HG03097 (cell line): ENCODE measurements around the gene HEMK1.

ENCODE experiments used
- ATAC-seq: cut with Tn5 transposase; IDR thresholded peaks from one replicate; pipeline ENCODE4 v1.9.1; 2021; ENCODE audit not compliant: unreplicated experiment, low FRiP score

Gene HEMK1

DNA sequence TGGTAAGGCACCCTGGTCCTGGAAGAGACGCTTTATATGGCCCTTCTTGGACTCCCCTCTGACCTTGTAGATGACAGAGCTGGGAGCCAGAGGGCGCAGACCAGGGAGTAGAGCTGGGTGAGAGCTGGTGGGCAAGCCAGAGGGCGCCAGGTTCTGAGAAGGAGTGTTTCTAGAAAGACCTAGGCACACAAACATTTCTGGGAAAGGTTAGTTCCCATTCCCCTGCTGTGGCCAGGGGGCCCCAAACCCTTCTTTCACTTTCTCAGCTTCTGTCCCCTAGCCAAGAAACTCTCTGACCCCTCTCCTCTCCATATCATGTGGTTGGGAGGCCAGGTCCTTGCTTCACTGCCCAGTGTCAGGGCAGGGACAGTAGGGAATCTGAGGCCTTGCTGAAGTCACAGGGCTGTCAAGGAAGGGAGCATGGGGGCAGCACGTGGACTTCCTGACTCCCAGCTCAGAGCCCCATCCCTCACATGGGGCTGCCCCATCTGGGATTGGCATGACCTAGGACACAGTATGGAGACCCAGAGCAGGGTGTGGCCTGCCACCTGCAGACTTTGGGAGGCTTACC, 3.6 kb downstream of the HEMK1 start:
- ATAC-seq: no peak

DNA sequence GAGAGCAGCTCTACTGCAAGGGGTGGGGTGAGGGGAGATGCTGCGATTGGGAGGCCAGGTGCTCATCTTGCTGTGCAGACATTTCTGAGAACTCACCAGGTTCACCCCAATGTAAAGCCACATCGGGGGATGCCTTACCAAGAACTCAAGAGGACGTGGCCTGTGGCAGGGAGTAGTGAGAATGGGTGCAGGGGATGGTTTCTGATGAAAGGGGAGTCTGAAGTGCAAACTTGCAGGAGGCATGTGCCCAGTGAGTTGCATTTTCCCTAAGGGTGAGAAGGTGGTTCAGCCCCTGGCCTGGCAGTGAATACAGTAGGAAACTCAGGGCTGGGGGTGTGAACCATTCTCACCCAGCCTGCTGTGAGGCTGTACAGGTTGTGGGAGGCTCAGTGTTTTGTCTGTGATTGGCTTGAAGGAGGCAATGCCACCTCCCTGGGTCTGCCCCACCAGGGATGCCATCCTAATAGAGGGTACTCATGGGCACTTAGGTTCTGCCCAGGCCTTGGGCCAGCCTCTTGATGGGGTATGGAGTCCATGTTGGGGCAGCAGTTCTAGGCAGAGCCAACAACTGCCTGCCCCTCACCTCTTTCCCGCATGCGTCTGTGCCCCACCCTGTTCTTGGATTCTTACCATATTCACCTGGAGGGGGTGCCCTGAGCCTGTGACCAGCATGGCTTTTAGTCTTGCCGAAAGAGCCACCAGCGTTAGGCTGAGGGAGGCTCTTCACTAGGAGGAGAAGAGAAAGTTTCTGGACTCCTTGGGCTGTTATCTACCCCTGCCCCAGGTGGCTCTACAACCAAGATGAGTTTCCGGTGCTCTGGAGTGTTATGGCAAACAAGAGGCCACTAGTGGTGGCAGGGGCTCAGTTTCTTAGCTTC, 4.5 kb downstream of the HEMK1 start:
- no peak for ATAC-seq

DNA sequence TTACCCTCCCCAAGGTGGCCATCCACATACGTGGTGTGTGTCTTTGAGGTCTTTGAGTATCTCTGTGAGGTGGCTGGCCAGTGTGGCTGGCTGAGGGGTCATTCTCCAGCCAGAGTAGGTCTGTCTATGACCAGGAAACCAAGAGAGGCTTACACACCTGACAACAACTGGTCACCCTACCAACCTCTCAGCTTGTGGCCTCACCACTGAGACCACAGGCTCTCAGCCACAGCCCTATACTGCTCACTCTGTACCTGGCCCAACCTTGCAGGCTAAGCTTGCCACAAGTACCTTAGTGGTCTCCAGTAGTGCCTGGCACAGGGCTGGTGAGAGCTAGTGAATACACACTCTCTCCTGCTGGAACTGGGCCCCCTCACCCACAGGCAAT, 5.1 kb downstream of the HEMK1 start:
- ATAC-seq: no peak

DNA sequence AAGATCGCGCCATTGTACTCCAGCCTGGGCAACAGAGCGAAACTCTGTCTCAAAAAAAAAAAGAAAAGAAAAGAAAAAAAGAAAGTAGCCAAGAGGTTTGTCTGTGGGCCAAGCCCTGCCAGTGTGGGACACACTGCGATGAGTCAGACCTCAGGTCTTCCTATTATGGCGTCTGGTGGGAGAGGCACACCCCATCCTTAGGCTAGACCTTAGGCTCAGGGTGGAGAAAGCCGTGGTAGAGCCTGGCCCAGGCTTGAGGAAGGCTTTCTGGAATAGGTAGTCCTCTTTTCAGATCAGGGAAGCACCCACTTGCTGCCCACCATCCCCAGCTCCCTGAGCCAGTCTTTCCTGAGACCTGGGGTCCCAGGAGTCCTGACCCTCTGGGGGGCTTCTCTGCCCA, 6.0 kb downstream of the HEMK1 start:
- no peak for ATAC-seq

DNA sequence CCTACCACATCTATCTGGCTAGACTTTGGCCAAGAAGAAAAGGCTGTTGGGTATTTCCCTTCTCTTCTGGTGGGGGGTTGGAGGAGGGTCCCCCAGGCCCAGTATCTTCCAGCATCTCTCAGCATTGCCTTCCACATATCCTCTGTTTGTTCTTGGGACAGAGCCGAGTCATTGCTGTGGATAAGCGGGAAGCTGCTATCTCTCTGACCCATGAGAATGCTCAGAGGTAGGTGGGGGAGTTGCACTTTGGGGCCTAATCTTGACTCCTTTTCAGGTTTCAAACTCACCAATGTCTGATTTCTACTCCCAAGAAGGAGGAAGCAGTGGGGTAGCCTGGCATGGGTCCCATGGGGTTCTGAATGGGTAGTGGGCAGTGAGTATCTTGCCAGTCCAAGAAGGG, 8.0 kb downstream of the HEMK1 start:
- ATAC-seq: no peak

DNA sequence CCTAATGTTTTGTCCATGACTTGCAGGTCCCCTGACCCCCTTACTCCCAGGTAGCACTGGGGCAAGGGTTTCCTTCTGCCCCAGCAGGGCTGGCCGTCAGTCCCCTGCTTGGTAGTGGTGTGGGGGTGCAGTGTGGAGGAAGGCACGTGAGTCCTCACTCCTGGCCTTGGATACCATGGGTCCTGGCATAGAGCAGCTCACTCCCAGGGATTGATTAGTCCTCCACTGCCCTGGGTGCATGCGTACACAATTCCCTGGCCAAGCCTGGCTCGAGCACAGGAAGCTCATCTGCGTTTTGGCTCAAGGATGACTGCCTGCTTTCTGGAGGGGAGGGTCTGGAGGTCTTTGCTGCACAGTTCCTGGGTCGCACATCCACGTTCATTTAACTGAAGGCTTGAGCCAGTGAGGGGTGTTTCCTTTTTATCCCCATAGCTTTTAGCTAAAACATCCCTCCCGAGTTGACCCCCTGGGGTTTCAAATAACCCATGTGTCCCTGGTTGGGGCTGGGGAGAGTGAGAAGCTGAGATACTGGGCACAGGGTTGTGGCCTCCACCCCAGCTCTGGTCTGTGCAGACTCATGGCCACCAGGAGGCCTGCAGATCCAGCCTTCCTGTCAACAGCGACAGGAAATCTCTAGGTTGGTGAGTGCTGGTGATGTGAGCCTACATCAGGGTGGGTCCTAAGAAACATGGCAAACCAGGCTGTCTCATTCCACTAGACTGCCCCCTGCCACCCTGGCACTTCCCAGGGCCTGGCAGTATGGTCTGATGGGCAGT, 11.5 kb downstream of the HEMK1 start:
- no peak for ATAC-seq

DNA sequence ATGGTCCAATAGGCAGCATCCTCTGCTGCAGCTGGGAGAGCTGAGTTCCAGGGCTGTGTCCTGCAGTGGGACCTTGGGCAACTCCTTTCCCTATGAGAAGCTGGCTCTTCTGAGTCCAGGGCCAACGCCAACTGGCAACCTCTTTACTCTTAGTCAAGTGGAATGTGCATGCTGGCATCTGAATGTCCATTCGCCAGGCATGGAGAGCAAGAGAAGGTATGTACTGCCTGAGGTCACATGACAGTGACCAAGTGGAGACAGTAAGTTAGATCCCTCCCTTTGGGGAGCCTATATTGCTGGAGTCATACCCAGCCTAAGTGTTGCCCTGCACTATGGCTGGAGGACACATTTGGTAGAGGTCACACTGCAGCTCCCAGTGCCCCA, 12.1 kb downstream of the HEMK1 start:
- ATAC-seq: no peak

DNA sequence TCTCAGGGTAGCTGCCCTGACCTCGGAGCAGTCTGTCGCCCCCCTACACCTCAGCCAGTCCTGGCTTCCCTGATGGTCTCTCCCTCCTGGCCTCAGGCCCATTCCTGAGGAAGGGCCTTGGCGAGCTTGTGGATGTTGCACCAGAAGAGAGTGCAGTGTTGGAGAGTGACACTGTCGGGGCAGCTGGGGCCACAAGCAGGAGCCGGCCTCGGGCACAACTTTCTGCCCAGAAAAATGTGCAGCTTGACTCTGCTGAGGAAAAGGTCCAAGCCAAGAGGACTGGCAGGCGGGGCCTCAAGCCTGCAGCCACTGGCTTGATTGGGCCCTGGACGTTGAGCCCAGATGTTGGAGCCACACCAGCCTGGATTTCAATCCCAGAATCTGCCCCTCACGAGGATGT, 12.8 kb downstream of the HEMK1 start:
- no peak for ATAC-seq

DNA sequence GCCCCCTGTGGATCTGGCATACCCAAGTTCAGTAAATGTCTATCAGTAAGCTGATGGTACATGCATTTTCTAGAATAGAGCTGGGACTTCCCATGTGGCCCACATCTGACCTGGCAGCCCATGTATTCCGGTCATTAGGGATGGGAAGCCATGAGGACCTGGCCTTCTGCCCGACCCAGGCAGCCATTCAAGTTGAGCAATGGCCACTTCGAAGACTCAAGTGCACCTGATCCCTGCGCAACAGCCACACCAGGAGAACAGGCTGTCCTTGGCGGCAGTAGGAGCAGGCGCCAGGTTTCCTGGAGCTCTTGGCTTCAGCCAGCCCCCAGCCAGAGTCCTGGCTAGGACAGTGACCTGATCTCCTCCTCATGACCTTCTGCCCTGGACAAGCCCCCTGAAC, 14.6 kb downstream of the HEMK1 start:
- no peak for ATAC-seq

DNA sequence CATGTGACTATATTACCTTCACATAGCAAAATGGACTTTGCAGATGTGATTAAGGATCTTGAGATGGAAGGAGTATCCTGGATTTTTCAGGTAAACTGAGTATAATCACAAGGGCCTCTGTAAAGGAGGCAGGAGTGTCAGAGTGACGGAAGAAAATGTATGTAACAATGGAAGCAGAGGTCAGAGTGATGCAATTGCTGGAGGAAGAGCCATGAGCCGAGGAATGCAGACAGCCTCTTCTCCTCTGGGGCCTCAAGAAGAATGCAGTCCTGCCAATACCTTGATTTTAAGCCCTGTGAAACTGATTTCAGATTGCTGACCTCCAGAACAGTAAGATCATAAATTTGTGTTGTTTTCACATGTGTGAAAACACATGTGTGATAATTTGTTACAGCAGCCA, 15.1 kb downstream of the HEMK1 start:
- ATAC-seq: no peak

DNA sequence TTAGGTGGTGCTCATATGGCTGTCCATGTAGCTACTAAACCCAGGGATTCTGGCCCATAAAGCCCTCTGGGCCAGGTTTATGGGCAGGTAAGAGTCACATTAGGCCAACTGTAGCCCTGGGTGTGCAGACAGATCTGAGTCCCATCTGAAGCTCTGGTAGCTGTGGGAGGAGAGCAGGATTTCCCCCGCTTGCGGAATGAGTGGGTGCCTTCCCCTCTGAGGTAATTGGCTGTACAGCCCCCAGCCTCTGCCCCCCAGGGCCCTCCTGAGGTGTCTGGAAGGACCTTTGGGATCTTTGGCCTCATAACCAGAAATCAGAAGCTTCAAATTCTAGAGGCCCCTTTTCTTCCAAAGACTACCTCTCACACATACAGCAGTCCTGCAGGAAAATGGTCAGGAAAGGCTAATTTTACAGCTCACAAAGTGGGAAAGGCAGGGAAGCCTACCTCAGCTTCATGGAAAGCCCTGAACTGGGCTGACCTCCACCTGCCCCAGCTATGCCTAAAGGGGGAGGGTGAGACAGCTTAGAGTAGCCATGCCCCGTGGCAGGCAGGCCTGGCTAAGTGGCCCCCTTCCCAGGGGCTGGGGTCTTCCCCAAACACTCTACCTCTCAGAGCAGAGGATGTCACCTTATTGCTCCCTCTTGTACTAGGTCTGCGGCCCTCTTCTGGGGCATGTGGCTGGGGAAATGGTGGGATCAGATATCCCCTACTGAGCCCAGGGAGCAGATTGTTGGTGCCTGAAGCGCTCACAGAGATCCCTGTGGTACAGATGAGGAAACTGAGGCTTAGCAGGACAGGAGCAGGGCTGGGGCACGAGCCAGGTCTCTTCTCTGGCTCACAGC, 16.8 kb downstream of the HEMK1 start:
- ATAC-seq: no peak

DNA sequence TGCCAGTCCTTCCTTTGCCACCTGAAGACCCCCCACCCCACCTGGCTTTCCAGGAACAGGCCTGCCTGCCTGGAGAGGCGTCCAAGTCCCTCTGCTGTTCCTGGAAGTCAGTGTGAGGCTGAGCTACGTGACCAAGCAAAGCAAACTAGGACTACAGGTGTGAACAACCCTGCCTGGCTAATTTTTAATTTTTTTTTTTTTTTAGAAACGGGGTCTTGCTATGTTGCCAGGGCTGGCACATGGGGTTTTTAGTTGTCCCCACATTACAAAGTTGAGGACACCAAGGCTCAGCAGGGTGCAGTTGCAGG, 17.4 kb downstream of the HEMK1 start:
- no peak for ATAC-seq

DNA sequence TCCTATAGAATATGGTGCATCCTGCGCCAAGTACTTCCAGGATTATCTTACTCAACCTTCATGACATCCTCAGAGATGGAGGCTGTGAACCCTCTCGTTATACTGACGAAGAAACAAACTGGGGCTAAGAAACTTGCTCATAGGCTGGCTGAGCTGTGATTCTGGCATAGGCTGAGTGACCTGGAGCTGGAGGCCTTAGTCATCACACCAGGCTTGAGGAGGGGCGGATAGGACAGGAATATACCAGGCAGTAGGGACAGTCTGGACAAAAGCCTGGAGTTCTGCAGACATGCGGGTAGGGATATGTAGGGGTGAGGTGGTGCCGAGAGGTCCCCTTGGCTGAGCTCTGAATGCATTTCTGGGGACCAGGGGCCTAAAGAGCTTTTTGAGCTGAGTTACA, 18.1 kb downstream of the HEMK1 start:
- no peak for ATAC-seq

DNA sequence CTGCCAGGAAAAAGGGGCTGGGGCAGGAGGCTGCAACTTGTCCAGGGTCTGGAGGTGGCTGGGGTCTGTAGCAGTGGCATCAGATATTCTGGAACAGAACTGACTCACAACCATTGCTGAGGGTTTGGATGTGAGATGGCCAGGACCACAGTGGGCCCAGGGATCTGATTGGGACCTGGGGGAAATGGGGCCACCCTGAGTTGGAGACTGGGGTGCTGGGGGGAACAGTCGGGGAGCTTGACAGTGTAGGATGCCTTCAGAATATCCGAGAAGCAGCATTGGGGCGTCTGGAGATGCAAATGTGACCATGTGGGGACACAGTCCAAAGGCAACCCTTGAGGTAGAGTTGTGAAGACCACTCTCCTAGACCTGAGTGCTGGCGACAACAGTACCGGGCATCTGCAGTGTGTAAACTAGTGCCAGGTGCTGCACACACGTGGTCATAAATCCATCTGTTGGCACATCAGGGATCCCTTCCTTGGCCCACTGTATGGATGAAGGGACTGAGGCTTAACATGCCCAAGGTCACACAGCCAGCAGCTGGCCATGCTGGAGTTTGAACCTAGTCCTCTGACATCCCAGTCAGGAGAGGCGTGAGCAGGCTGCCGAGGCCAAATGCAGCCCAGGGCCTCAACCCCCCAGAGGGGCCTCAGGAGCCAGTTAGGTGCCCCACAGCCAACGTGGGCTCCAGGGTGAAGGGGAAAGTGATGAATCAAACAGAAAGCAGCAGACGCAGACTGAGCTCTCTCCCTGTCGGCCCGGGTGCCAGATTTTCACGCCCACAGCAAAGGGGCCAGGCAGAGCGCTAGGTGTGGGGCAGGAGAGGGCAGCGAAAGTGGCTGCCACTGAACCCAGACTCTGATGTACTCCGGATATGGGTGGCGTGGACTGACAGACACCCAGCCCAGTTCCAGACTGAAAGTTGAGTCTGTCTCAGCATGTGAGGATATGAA, 18.8 kb downstream of the HEMK1 start:
- ATAC-seq: no peak

DNA sequence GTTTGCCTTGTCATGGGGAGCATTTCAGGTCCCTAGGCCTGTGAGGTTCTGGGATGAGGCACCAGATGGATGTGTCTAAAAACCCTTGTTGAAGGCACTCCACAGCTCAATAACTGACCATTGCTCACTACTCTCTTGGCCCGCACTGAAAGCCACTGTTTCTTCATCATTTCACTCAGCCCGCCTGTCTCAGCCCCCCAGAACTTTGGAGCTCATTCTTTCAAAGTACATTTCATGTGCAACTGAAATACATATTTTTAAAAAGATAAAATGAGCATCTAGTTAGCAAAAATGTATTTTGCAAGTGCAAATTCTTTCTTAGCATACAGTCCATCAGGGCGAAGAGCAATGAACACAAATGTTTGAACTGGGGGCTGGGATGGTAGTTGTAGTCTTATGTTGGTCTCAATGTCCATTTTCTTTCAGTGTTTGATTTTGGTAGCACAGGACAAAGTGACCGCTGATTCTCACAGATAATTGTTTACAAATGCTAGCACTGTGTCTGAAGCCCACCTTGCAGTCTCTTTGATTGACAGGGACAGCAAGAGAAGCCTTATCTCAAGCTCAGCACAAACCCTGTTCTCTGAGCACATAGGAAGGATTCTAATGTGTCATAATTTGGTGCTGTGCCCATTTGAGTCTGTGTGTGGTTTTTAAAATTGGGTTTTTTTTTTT, 19.6 kb downstream of the HEMK1 start:
- ATAC-seq: no peak

DNA sequence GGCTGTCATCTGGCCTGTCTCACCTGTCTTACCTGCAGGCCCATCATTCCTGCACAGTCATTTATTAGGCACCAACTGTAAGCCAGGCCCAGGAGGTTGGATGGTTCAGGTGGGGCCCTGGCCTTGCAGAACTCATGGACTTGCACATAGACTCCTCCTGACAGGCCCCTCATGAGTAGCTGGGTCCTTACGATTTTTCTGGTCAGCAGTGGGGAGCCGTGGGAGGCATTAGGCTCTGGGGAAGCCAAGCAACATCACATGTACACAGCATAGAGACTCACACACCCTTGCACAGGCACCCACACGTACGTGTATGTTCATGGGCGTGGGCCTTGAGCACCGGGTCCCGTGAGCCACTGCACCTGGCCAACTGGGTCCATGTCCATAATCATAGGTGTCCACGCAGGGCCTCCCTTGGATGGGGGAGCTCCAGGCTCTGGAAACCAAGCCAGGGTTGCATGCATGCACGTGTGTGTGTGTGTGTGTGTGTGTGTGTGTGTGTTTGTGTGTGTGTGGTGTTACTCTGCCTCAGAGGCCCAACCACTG, 21.9 kb downstream of the HEMK1 start:
- no peak for ATAC-seq

DNA sequence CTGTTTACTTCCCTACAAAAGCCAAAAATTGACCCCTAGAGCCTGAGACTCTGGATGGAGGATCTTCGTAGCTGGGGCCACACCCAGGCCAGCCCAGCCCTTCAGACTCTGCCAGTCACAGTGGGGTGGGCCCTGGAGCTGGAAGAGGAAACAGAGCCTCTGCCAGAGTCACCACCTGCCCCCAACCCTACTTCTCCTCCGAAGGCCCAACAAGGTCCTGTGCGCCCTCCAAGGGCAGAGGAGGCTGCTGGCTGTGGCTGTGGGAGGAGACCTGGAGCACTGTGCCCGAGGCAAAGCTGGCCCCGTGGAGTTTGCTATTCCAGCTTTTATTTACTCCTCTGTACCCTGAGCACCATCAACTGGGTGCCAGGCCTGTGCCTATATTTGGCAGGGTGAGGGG, 23.2 kb downstream of the HEMK1 start:
- ATAC-seq: no peak

DNA sequence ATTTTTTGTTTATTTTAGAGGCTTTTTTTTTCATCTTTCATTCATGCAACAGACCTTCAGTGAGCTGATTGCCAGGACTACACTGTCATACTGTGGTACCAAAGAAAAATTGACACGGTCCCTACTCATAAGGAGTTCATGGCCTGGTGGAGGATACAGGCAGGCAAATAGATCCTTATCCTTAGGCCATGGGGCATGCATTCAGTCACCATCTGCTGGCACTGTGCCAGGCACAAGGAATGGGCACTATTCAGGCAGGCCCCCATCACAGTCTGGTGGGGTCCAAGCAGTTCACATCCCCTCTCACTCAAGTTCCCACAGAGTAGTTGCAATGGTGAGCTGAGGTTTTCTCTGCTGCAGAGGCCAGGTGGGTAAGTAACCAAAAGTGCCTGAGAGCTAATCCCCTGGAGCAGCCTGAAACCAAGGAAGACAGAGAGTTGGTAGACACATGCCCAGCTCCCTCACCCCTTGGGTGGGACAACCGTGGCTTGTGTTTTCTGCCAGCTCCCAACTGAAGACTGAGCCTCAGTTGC, 25.0 kb downstream of the HEMK1 start:
- ATAC-seq: no peak
